GM12878 (cell line): ENCODE results near the gene DAPK2. TPM values are rescaled to one million over a fixed set of nuclear protein-coding genes. Genes with fewer than 3 reads are reported as not detected.

ENCODE experiments used
- GATAD2B ChIP-seq: fragments of 450-650 bp; conservative IDR thresholded peaks from 2 replicates; pipeline ENCODE4 v1.6.1; 2017; ENCODE audit warnings: low read depth, mild to moderate bottlenecking, moderate library complexity
- IKZF2 ChIP-seq, 2 experiments: fragments of 450-650 bp; IDR thresholded peaks; 2 replicates each; pipeline ENCODE4 v1.6.1; 2017; ENCODE audit warnings: mild to moderate bottlenecking in 2 of 2, moderate library complexity in 2 of 2
- NFYB ChIP-seq: IDR thresholded peaks from 2 replicates; pipeline ENCODE4 v1.6.1; 2011; ENCODE audit warnings: low read depth, mild to moderate bottlenecking, low read length, improper control_type of control experiment, moderate library complexity; ENCODE audit not compliant: insufficient read depth
- ZNF622 ChIP-seq: fragments of 450-650 bp; IDR thresholded peaks from 2 replicates; pipeline ENCODE4 v1.6.1; 2017; ENCODE audit warnings: mild to moderate bottlenecking, inconsistent platforms
- polyA plus RNA-seq, 11 experiments: library from polyadenylated mRNA; depleted of rRNA in 4 of 11; unstranded in 6 of 11; stranded (reverse) in 5 of 11; fragments of >200 nt; fragmentation: Nextera tagmentation in 4 of 11; fragmentation: Illumina TruSeq in 1 of 11; extraction: Ambion mirVana in 4 of 11; extraction: Trizol in 1 of 11; gene quantifications; 1 replicate in 1 of 11; 2 replicates in 10 of 11; pipeline versions ENCODE4 v1.2.1 to v1.2.3, GENCODE V29; 2011 to 2016; ENCODE audit warnings: inconsistent platforms in 2 of 11, missing spikeins in 2 of 11, low read depth in 1 of 11
- total RNA-seq, 4 experiments: library from RNA; depleted of rRNA in 3 of 4; stranded (reverse); fragments of >200 nt in 3 of 4; fragmentation: Illumina TruSeq in 1 of 4; extraction: Trizol in 1 of 4; gene quantifications; 2 replicates each; pipeline versions ENCODE4 v1.2.1 to v1.2.3, GENCODE V29; 2013 to 2021
- TF ChIP-seq, protein P1 (sequence below): IDR thresholded peaks from 2 replicates; pipeline ENCODE4 v1.6.1; 2012; ENCODE audit warnings: low read depth, low read length, improper control_type of control experiment
- TF ChIP-seq, protein P2 (sequence below): fragments of 450-650 bp; IDR thresholded peaks from 2 replicates; pipeline ENCODE4 v1.6.1; 2017; ENCODE audit warnings: mild to moderate bottlenecking

DAPK2 gene
- total and polyA plus RNA-seq, 10 of the 15 experiments (the other 5 are each of a cell fraction or from before 2014, with no cell fraction given): 0.69 to 8.4 (median 4.1) TPM

DNA sequence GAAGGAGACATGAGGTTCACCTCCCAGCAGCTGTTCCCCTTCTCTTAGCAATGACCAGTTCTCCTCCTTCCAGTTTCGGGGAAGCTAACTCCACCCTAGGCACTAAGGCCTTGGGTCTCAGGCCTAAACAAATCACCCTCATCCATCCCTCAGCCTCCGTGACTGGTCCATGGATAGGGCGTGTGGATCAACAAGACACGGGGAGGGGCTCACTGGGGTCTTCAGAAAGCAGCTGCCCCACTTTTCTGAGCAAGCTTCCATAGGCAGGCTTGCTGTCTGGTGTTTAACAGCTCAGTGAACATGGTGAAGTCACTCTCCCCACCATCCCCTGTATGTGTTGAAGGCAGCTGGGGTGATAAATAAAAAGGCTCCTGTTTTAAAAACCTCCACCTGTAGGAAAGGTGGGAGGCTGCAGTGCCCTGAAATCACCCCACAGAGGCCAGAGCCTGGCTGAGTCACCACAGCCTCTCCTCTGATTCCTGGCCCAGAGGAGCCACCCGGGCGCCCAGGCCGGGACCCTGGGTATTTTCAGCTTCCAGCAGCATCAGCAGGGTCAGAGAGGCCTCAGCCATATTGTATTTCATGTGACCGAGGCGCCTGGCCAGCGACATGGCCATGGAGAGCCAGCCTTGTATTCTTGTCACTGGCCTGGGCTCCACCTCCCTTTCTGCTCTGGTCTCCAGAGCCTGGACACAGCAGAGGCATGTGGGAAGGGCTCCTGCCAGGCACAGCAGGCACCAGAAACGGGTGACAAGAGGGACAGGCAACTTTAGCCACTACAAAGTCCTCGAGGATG is 152.2 kb downstream of the DAPK2 start (continued):
- TF ChIP-seq, protein P1, sequence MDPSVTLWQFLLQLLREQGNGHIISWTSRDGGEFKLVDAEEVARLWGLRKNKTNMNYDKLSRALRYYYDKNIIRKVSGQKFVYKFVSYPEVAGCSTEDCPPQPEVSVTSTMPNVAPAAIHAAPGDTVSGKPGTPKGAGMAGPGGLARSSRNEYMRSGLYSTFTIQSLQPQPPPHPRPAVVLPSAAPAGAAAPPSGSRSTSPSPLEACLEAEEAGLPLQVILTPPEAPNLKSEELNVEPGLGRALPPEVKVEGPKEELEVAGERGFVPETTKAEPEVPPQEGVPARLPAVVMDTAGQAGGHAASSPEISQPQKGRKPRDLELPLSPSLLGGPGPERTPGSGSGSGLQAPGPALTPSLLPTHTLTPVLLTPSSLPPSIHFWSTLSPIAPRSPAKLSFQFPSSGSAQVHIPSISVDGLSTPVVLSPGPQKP: no peak
- 0 out of 2 replicates have a peak, but pooled peaks have one; percentile 11 for TF ChIP-seq GATAD2B
- TF ChIP-seq, protein P2, sequence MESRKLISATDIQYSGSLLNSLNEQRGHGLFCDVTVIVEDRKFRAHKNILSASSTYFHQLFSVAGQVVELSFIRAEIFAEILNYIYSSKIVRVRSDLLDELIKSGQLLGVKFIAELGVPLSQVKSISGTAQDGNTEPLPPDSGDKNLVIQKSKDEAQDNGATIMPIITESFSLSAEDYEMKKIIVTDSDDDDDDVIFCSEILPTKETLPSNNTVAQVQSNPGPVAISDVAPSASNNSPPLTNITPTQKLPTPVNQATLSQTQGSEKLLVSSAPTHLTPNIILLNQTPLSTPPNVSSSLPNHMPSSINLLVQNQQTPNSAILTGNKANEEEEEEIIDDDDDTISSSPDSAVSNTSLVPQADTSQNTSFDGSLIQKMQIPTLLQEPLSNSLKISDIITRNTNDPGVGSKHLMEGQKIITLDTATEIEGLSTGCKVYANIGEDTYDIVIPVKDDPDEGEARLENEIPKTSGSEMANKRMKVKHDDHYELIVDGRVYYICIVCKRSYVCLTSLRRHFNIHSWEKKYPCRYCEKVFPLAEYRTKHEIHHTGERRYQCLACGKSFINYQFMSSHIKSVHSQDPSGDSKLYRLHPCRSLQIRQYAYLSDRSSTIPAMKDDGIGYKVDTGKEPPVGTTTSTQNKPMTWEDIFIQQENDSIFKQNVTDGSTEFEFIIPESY: no peak
- no peak for TF ChIP-seq IKZF2 (IDR thresholded peaks at IDR 0.05)
- no peak for TF ChIP-seq NFYB
- TF ChIP-seq ZNF622: no peak
